HepG2 (cell line): ENCODE data around the gene FIS1. TPM values are rescaled to one million over a fixed set of nuclear protein-coding genes. Genes with fewer than 3 reads are reported as not detected.

Experiments
- CBX1 ChIP-seq: IDR thresholded peaks from one replicate; pipeline ENCODE4 v1.6.1; 2016; ENCODE audit warnings: antibody characterized with exemption, low read depth
- JARID2 ChIP-seq: sonication (generic); formaldehyde crosslinking; IDR thresholded peaks from 2 replicates; pipeline ENCODE4 v1.8.1; 2023; ENCODE audit warnings: missing genetic modification reagents, inconsistent platforms; ENCODE audit not compliant: insufficient replicate concordance
- NR2F6 ChIP-seq, 2 experiments: IDR thresholded peaks; 2 replicates each; pipeline ENCODE4 v1.6.1; 2016; ENCODE audit warnings: antibody characterized with exemption in 1 of 2, mild to moderate bottlenecking in 1 of 2
- SP1 ChIP-seq, 2 experiments: fragments of 450-650 bp in 1 of 2; sonication (generic) in 1 of 2; formaldehyde crosslinking in 1 of 2; IDR thresholded peaks; 2 replicates each; pipeline versions ENCODE4 v1.4.0 to v1.6.1; 2016 to 2020; ENCODE audit warnings: missing genetic modification reagents in 1 of 2
- ZBTB3 ChIP-seq: sonication (generic); formaldehyde crosslinking; IDR thresholded peaks from 2 replicates; pipeline ENCODE4 v1.4.0; 2020; ENCODE audit warnings: low read depth, mild to moderate bottlenecking, moderate library complexity, missing genetic modification reagents, borderline replicate concordance
- ZC3H4 ChIP-seq: sonication (generic); formaldehyde crosslinking; IDR thresholded peaks from 2 replicates; pipeline ENCODE4 v1.4.0; 2020; ENCODE audit warnings: missing genetic modification reagents, borderline replicate concordance
- ZNF251 ChIP-seq: sonication (generic); formaldehyde crosslinking; IDR thresholded peaks from 2 replicates; pipeline ENCODE4 v1.9.0; 2021; ENCODE audit warnings: mild to moderate bottlenecking, missing genetic modification reagents
- ZNF253 ChIP-seq: sonication (generic); formaldehyde crosslinking; IDR thresholded peaks from 2 replicates; pipeline ENCODE4 v1.8.0; 2022; ENCODE audit warnings: mild to moderate bottlenecking, missing genetic modification reagents, borderline replicate concordance
- ZNF530 ChIP-seq: sonication (generic); formaldehyde crosslinking; IDR thresholded peaks from 2 replicates; pipeline ENCODE4 v1.5.0; 2020; ENCODE audit warnings: low read depth, mild to moderate bottlenecking, missing genetic modification reagents
- ZNF792 ChIP-seq: IDR thresholded peaks from 2 replicates; pipeline ENCODE4 v1.6.1; 2016
- polyA plus RNA-seq, 8 experiments: library from polyadenylated mRNA; depleted of rRNA in 3 of 8; stranded (reverse) in 7 of 8; unstranded in 1 of 8; fragments of >200 nt; fragmentation: Illumina TruSeq in 4 of 8; extraction: Trizol in 4 of 8; gene quantifications; 2 replicates each; pipeline versions ENCODE4 v1.2.1 to v1.2.3, GENCODE V29; 2011 to 2016; ENCODE audit warnings: low read depth in 4 of 8, missing spikeins in 1 of 8, mixed read lengths in 1 of 8; ENCODE audit not compliant: insufficient read depth in 1 of 8
- total RNA-seq, 5 experiments: library from RNA; depleted of rRNA; stranded (reverse); fragments of >200 nt; fragmentation: Illumina TruSeq; extraction: Trizol; gene quantifications; 2 replicates each; pipeline ENCODE4 v1.2.3, GENCODE V29; 2016; ENCODE audit warnings: low read depth in 1 of 5
- TF ChIP-seq, protein P1 (sequence below): sonication (generic); formaldehyde crosslinking; IDR thresholded peaks from 2 replicates; pipeline ENCODE4 v1.5.0; 2020; ENCODE audit warnings: missing genetic modification reagents
- TF ChIP-seq, protein P2 (sequence below): sonication (generic); formaldehyde crosslinking; IDR thresholded peaks from 2 replicates; pipeline ENCODE4 v1.9.0; 2021; ENCODE audit warnings: missing genetic modification reagents, borderline replicate concordance
- TF ChIP-seq, protein P3 (sequence below): IDR thresholded peaks from 2 replicates; pipeline ENCODE4 v1.6.1; 2012; ENCODE audit warnings: inconsistent platforms
- TF ChIP-seq, protein P4 (sequence below): sonication (generic); formaldehyde crosslinking; IDR thresholded peaks from 2 replicates; pipeline ENCODE4 v1.4.0; 2020; ENCODE audit warnings: mild to moderate bottlenecking, missing genetic modification reagents
- TF ChIP-seq, protein P5 (sequence below): sonication (generic); formaldehyde crosslinking; IDR thresholded peaks from 2 replicates; pipeline ENCODE4 v1.4.0; 2020; ENCODE audit warnings: missing genetic modification reagents

FIS1 gene
- total and polyA plus RNA-seq, 2 of the 13 experiments (the other 11 are each of a cell fraction or from before 2014, with no cell fraction given) = 97.5 to 101 TPM

DNA sequence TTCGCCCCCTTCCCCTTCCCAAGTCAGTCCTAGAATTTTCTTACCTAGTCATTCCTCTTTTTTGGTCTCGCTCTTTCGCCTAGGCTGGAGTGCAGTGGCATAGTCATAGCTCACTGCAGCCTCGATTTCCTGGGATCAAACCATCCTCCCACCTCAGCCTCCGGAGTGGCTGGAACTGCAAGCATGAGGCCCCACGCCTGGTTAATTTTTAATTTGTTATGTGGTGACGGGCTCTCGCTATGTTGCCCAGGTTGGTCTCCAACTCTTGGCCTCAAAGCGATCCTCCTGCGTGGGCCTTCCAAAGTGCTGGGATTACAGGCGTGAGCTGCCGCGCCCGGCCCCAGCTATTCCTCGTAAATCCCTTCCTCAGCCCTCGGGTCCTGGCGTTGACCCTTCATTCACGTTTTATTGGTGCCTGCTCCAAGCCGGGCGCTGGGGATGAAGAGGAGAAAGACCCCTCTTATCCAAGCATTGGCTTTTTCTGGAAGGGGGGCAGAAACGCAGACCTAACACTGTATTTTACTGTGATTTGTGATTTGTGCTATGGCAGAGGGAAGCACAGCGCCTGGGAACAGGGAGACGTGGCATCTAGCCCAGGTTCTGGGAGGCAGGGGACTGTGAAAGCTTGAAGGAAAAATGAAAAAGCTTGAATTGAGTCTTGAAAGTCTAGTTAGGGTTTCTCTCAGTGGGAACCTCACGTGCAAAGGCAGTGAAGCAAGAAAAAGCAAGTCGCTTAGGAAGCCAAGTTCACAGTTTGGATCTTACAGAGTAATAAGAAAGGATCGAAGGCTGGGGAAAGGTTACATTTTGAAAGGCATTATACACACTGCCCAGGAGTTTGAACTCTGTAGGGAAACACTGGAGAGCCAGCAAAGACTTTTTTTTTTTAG is 26.4 kb downstream of the FIS1 start (continued):
- TF ChIP-seq, protein P1, sequence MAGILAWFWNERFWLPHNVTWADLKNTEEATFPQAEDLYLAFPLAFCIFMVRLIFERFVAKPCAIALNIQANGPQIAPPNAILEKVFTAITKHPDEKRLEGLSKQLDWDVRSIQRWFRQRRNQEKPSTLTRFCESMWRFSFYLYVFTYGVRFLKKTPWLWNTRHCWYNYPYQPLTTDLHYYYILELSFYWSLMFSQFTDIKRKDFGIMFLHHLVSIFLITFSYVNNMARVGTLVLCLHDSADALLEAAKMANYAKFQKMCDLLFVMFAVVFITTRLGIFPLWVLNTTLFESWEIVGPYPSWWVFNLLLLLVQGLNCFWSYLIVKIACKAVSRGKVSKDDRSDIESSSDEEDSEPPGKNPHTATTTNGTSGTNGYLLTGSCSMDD (CRISPR knock-in tag) = no peak
- TF ChIP-seq JARID2 (CRISPR knock-in tag) (no peak), ZNF792 (CRISPR knock-in tag) (no peak), ZBTB3 (CRISPR knock-in tag) (no peak), SP1 (IDR thresholded peaks at IDR 0.05) (no peak), SP1 (CRISPR knock-in tag; IDR thresholded peaks at IDR 0.05) (no peak), CBX1 (no peak), ZC3H4 (CRISPR knock-in tag) (no peak), ZNF530 (CRISPR knock-in tag) (no peak), NR2F6 (IDR thresholded peaks at IDR 0.05) (no peak), NR2F6 (CRISPR knock-in tag; IDR thresholded peaks at IDR 0.05) (no peak), ZNF253 (CRISPR knock-in tag) (no peak), ZNF251 (no peak)
- TF ChIP-seq, protein P2, sequence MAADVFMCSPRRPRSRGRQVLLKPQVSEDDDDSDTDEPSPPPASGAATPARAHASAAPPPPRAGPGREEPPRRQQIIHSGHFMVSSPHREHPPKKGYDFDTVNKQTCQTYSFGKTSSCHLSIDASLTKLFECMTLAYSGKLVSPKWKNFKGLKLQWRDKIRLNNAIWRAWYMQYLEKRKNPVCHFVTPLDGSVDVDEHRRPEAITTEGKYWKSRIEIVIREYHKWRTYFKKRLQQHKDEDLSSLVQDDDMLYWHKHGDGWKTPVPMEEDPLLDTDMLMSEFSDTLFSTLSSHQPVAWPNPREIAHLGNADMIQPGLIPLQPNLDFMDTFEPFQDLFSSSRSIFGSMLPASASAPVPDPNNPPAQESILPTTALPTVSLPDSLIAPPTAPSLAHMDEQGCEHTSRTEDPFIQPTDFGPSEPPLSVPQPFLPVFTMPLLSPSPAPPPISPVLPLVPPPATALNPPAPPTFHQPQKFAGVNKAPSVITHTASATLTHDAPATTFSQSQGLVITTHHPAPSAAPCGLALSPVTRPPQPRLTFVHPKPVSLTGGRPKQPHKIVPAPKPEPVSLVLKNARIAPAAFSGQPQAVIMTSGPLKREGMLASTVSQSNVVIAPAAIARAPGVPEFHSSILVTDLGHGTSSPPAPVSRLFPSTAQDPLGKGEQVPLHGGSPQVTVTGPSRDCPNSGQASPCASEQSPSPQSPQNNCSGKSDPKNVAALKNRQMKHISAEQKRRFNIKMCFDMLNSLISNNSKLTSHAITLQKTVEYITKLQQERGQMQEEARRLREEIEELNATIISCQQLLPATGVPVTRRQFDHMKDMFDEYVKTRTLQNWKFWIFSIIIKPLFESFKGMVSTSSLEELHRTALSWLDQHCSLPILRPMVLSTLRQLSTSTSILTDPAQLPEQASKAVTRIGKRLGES (CRISPR knock-in tag) = no peak
- TF ChIP-seq, protein P3, sequence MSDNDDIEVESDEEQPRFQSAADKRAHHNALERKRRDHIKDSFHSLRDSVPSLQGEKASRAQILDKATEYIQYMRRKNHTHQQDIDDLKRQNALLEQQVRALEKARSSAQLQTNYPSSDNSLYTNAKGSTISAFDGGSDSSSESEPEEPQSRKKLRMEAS = no peak; the same call in 1 of the 2 replicates
- TF ChIP-seq, protein P4, sequence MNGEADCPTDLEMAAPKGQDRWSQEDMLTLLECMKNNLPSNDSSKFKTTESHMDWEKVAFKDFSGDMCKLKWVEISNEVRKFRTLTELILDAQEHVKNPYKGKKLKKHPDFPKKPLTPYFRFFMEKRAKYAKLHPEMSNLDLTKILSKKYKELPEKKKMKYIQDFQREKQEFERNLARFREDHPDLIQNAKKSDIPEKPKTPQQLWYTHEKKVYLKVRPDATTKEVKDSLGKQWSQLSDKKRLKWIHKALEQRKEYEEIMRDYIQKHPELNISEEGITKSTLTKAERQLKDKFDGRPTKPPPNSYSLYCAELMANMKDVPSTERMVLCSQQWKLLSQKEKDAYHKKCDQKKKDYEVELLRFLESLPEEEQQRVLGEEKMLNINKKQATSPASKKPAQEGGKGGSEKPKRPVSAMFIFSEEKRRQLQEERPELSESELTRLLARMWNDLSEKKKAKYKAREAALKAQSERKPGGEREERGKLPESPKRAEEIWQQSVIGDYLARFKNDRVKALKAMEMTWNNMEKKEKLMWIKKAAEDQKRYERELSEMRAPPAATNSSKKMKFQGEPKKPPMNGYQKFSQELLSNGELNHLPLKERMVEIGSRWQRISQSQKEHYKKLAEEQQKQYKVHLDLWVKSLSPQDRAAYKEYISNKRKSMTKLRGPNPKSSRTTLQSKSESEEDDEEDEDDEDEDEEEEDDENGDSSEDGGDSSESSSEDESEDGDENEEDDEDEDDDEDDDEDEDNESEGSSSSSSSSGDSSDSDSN (CRISPR knock-in tag) = no peak
- TF ChIP-seq, protein P5, sequence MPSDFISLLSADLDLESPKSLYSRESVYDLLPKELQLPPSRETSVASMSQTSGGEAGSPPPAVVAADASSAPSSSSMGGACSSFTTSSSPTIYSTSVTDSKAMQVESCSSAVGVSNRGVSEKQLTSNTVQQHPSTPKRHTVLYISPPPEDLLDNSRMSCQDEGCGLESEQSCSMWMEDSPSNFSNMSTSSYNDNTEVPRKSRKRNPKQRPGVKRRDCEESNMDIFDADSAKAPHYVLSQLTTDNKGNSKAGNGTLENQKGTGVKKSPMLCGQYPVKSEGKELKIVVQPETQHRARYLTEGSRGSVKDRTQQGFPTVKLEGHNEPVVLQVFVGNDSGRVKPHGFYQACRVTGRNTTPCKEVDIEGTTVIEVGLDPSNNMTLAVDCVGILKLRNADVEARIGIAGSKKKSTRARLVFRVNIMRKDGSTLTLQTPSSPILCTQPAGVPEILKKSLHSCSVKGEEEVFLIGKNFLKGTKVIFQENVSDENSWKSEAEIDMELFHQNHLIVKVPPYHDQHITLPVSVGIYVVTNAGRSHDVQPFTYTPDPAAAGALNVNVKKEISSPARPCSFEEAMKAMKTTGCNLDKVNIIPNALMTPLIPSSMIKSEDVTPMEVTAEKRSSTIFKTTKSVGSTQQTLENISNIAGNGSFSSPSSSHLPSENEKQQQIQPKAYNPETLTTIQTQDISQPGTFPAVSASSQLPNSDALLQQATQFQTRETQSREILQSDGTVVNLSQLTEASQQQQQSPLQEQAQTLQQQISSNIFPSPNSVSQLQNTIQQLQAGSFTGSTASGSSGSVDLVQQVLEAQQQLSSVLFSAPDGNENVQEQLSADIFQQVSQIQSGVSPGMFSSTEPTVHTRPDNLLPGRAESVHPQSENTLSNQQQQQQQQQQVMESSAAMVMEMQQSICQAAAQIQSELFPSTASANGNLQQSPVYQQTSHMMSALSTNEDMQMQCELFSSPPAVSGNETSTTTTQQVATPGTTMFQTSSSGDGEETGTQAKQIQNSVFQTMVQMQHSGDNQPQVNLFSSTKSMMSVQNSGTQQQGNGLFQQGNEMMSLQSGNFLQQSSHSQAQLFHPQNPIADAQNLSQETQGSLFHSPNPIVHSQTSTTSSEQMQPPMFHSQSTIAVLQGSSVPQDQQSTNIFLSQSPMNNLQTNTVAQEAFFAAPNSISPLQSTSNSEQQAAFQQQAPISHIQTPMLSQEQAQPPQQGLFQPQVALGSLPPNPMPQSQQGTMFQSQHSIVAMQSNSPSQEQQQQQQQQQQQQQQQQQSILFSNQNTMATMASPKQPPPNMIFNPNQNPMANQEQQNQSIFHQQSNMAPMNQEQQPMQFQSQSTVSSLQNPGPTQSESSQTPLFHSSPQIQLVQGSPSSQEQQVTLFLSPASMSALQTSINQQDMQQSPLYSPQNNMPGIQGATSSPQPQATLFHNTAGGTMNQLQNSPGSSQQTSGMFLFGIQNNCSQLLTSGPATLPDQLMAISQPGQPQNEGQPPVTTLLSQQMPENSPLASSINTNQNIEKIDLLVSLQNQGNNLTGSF (CRISPR knock-in tag) = no peak
